Esophagus muscularis mucosa (tissue), 3 donors: ENCODE results near the gene INCENP.

Experiments used
- CTCF ChIP-seq, 3 experiments: fragments of 200-600 bp in 2 of 3; fragments of 450-650 bp in 1 of 3; sonication (generic) in 2 of 3; IDR thresholded peaks; one replicate each; pipeline ENCODE4 v1.5.1; 2017 to 2019; ENCODE audit warnings: antibody characterized with exemption in 3 of 3, mild to moderate bottlenecking in 2 of 3, moderate library complexity in 1 of 3
- POLR2A ChIP-seq: fragments of 450-650 bp; IDR thresholded peaks from one replicate; pipeline ENCODE4 v1.6.1; 2017; ENCODE audit warnings: antibody characterized with exemption, moderate library complexity, mild to moderate bottlenecking, low read depth
- POLR2AphosphoS5 ChIP-seq, 2 donors: sonication (generic); formaldehyde crosslinking; IDR thresholded peaks; one replicate each; pipeline ENCODE4 v1.6.1; 2017; ENCODE audit warnings: antibody characterized with exemption in 2 of 2

- TF ChIP-seq CTCF (IDR thresholded peaks at IDR 0.05): no peak
- TF ChIP-seq POLR2AphosphoS5 (IDR thresholded peaks at IDR 0.05): no peak
- no peak for TF ChIP-seq POLR2A
Measured at GRCh38 chr11:62153617-62154016, 29.8 kb downstream of the INCENP start.
